Measurements from ENCODE around the gene CNOT2.

Gene CNOT2

DNA sequence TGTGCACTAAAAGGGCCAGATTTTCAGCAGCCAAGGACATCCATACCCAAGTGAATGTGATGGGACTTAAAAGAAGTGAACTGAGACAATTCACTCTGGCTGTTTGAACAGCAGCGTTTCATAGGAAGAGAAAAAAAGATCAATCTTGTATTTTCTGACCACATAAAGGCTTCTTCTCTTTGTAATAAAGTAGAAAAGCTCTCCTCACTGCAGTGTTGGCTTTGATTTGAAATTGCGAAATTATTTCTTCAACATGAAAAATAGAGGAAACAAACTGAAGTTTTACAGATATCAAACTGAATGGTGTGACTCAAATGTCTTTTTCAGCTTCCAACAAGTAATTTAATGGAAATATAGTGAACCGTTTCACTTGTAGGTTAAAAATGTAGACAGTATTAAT is 111.6 kb downstream of the CNOT2 start:
- Mint-ChIP-seq H3K4me3 (no peak overlapping the region), H3K27ac (no peak overlapping the region), H3K4me1 (ENCODE audit: low read depth) (peaks cover 20% of the 10 kb centered on the region), H3K27me3 (no peaks in the 10 kb centered on the region), H3K36me3 (peaks cover 5% of the 10 kb centered on the region), H3K9me3 (ENCODE audit: low read depth) (no peaks in the 10 kb centered on the region)

DNA sequence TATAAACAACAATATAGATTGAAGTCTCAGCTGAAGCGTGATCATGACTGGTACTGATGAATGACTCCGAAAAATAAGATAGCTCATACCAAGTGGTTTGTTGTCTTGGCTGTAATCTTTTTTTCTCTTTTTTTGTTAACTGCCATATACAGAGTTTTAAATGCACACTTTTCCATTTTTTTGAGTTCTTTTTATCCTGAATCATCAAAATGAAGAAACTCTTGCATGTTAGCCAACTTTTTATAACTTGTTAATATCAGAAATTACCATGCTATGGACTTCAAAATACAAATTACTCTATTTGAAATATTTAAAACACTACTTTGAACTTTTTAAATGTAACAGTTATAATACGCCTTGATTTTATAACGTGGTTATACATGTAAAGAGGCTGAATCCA is 112.7 kb downstream of the CNOT2 start:
- Mint-ChIP-seq H3K27ac (no peak overlapping the region), H3K4me3 (no peak overlapping the region), H3K4me1 (ENCODE audit: low read depth) (peaks cover 20% of the 10 kb centered on the region), H3K36me3 (peaks cover 5% of the 10 kb centered on the region), H3K27me3 (no peaks in the 10 kb centered on the region), H3K9me3 (ENCODE audit: low read depth) (no peaks in the 10 kb centered on the region)

DNA sequence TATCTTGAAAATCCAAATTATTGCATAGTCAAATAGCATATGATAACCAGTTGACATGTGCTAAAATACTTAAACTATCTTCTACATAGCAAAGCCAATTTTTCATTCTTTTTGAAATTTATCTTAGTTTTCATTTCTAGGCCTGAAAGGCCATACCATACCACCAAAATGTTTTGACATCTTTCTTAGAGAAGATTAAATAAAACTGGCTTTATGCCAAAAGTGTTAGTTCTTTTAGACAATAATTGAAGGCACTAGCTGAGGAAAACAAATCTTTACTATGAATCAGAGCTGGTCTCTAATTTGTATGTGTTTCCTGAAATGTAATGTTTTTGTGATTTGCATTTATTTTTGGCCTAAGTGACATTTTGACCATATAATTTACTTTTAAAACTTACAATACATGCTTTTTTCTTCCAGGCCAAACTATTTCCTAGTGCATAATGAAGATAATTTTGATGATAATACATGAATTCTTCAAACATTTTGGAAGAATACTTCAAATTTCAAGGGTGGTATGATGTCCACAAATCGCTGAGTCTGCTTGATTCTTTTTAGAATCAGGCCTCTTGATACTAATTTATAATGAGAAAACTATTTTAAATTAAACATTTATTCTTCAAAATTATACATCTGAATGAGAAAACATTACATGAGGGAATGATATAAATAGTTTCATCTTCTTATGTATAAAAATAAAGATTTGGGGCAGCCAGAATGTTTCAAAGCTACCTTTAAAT is 116.4 kb downstream of the CNOT2 start:
- no peaks in the 10 kb centered on the region for H3K27me3 Mint-ChIP-seq
- no peaks in the 10 kb centered on the region for H3K9me3 Mint-ChIP-seq (ENCODE audit: low read depth)
- H3K36me3 Mint-ChIP-seq, result peaks cover 2% of the 10 kb centered on the region
- peaks cover 13% of the 10 kb centered on the region for H3K4me1 Mint-ChIP-seq (ENCODE audit: low read depth)
- no peak overlapping the region for H3K27ac Mint-ChIP-seq
- no peak overlapping the region for H3K4me3 Mint-ChIP-seq

DNA sequence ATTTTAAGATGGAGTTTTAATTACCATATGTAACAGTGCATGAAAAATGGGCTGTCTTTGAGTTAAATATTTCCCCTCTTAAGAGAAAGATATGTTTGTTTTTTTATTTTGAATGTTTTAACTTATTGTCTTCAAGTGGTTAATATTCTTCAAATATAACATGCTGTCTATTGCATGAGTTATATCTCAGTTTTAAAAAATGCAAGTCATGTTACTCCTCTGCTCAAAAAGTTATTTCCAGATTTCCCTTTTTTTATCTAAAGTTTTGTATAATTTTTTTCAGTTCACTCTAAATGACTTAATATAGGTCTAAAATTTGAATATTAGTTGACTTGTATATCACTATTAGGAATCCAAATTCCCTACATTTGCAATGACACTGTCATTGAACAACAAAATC is 117.0 kb downstream of the CNOT2 start:
- Mint-ChIP-seq H3K9me3 (ENCODE audit: low read depth) (no peaks in the 10 kb centered on the region), H3K4me3 (no peak overlapping the region), H3K36me3 (peaks cover 2% of the 10 kb centered on the region), H3K27ac (no peak overlapping the region), H3K4me1 (ENCODE audit: low read depth) (peaks cover 14% of the 10 kb centered on the region), H3K27me3 (no peaks in the 10 kb centered on the region)

DNA sequence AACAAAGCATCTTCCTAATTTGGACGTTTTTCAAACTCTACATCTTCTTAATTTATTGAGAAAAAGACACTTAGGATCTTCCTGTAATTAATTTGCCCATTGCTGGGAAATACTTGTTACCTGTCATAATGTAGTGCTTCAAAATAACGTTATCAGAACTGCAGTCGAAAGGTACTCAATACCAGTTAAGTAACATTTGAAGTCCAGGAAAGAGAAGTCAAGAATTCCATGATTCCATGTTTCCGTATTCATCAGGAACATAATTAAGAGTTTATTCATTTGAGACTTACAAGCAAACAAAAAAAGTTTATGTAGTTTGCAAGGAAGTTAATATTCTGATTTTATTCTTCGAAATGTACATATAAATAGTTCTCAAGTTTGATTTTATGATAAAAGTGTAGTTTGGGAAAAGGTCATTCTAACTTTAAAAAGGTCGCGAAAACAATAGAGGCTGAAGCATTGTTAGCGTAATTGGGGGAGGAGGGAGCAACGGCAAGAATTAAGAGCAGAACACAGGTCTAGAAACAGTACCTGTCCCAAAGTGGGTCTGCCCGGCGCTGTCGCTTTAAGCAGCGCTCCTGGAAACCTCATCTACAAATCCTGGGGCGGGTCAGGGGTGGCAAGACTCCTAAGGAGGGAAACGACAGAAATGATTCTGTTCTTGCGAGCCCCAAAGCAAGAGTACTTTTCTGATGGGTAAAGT is 121.6 kb downstream of the CNOT2 start:
- no peaks in the 10 kb centered on the region for H3K36me3 Mint-ChIP-seq
- H3K9me3 Mint-ChIP-seq (ENCODE audit: low read depth), result no peaks in the 10 kb centered on the region
- H3K27me3 Mint-ChIP-seq, result no peaks in the 10 kb centered on the region
- H3K4me1 Mint-ChIP-seq (ENCODE audit: low read depth), result peaks cover 29% of the 10 kb centered on the region
- peak overlapping the region; percentile 85 for H3K4me3 Mint-ChIP-seq
- H3K27ac Mint-ChIP-seq, result no peak overlapping the region

DNA sequence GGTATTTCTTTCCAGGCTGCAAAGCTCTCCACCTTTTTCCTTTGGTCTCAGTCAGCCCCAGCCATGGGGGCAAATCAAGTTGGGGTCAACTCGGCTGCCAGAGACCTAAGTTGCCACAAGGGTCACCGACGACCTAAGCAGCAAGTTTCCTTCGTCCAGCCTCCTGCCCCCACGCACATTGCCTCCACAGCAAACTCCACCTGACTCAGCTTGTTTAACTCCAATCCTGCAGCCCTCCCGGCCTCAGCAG is 122.1 kb downstream of the CNOT2 start:
- Mint-ChIP-seq H3K27ac (no peak overlapping the region), H3K9me3 (ENCODE audit: low read depth) (no peaks in the 10 kb centered on the region), H3K36me3 (no peaks in the 10 kb centered on the region), H3K27me3 (no peaks in the 10 kb centered on the region), H3K4me1 (ENCODE audit: low read depth) (peaks cover 30% of the 10 kb centered on the region), H3K4me3 (peak overlapping the region; percentile 85)

DNA sequence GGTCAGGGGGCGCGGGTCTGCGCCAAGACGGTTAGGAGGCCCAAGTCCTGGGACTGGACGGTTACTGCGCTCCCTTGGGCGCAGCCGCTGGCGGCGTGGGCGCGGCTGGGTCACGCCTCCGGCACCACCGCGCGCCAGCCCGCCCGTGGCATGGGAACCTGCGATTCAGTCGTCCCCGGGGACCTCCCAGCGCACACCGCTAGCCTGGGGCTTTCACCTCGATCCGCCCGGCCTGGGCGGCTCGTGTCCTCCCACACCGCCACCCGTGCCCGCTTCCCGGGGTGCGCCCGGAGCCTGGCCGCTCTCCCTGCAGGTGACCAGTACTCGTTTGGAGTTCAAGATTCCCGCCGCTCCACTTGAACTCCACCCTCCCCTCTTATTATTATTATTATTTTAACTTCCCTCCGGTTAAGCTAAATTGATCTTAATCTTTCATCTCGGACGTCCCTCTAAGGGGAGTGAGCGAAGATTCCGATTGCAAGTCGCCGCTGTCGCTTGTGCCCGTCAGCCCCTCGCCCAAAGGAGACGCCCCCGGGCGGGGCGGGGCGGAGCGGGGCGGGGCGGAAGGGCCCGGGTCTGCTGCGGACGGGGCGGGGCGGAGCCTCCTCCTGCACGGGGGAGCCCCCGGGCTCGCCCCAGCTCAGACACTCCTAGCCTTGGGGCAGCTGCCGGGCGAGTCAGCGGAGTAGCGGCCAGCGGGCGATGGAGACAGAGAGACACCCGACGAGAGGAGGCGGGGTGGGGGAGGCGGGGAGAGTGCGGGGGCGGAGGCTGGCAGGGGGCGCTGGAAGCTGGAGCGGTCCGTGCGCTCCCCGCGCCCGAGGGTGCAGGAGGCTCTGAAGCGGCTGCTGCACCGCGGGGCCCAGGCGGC is 122.7 kb downstream of the CNOT2 start, which contains the start of gene KCNMB4:
Gene KCNMB4, plus strand, starts transcription at position 643 of the 871 bp plus-strand sequence. CDS start 445 bp downstream, outside the sequence.
- Mint-ChIP-seq H3K4me1 (ENCODE audit: low read depth) (peaks cover 30% of the 10 kb centered on the region), H3K4me3 (peak within 1 kb of the TSS; percentile 93), H3K27me3 (no peaks in the 10 kb centered on the region), H3K27ac (peak within 1 kb of the TSS; percentile 58), H3K36me3 (no peaks in the 10 kb centered on the region), H3K9me3 (ENCODE audit: low read depth) (no peaks in the 10 kb centered on the region)

DNA sequence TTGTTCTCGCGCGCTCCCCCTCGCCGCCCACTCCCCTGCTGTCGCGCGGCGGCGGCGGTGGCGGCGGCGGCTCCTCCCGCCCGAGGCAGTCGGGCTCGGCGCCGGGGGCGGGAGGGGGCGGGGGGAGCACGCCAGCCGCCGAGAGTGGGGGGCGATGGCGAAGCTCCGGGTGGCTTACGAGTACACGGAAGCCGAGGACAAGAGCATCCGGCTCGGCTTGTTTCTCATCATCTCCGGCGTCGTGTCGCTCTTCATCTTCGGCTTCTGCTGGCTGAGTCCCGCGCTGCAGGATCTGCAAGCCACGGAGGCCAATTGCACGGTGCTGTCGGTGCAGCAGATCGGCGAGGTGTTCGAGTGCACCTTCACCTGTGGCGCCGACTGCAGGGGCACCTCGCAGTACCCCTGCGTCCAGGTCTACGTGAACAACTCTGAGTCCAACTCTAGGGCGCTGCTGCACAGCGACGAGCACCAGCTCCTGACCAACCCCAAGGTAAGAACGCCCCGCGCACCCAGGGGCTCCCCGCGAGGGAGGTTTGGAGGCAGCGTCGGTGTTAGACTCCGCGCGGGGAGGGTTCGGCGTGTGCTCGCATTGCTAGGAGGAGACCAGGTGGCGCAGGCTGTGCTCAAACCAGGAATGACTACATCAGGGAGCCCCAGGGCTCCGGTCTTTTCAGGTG is 123.5 kb downstream of the CNOT2 start:
- Mint-ChIP-seq H3K4me1 (ENCODE audit: low read depth) (peaks cover 30% of the 10 kb centered on the region), H3K4me3 (peak overlapping the region; percentile 93), H3K27me3 (no peaks in the 10 kb centered on the region), H3K36me3 (peaks cover 2% of the 10 kb centered on the region), H3K9me3 (ENCODE audit: low read depth) (no peaks in the 10 kb centered on the region), H3K27ac (peak overlapping the region; percentile 58)

DNA sequence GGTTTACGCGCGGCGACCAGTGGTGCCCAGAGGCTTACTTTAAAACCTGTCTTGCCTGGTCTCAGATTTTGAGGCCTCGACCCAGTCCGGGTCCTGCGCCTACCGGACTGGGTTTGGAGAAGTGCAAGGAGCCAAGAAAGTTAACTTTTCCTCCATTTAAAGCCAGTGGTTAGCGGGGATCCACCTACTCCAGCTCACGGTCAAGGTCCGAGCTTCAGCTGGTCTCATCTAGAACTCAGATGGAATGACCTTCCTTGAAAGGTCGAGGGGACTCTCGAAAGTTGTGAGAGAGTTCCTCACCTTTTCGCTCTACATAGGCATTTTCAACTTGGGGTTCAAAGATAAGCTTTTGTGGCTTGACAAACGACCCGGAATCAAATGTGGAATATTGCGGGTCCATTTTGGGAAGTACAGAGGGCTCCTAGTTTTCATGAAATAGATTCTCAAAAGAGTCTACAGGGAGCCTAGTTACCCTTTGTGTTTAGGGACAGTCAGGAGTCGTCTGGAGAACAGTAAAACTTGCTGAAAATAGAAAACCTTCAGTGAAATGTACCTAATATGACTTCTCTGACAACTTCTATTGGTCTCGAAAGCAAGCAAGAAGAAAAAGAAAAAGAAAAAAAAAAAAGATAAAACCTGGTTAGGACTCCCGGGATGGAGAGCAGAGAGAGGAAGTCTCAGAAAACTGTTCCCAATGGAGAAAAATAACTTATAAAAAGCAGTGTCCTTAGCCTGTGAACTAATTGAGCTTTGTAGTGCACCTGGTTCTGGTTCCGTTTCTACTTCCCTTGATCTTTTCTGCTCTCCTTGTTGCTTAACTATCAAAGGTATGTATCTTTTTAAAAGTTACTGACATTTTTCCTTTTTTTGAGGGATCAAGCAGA is 124.3 kb downstream of the CNOT2 start:
- peak overlapping the region; percentile 93 for H3K4me3 Mint-ChIP-seq
- peaks cover 5% of the 10 kb centered on the region for H3K36me3 Mint-ChIP-seq
- H3K4me1 Mint-ChIP-seq (ENCODE audit: low read depth), result peaks cover 30% of the 10 kb centered on the region
- no peaks in the 10 kb centered on the region for H3K9me3 Mint-ChIP-seq (ENCODE audit: low read depth)
- H3K27ac Mint-ChIP-seq, result peak overlapping the region; percentile 58
- no peaks in the 10 kb centered on the region for H3K27me3 Mint-ChIP-seq

DNA sequence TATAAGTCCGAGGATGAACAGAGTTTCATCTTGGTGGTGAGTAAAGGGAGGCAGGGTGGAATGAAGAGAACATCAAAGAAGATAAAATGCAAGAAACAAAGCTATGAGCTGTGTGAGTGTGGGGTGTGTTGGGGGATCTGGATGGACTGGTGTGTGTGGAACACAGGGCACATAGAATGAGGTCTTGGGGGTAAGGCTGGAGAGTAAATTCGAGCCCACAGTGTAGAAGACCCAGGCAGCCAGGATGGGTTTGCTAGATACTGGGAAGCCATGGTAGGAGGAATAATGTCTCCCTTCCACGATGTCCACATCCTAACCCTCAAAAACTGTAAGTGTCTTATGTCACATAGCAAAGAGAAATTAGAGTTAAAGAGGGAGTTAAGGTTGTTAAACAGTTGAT is 129.6 kb downstream of the CNOT2 start:
- Mint-ChIP-seq H3K27me3 (no peaks in the 10 kb centered on the region), H3K36me3 (peaks cover 12% of the 10 kb centered on the region), H3K4me1 (ENCODE audit: low read depth) (peaks cover 4% of the 10 kb centered on the region), H3K9me3 (ENCODE audit: low read depth) (no peaks in the 10 kb centered on the region), H3K27ac (no peak overlapping the region), H3K4me3 (no peak overlapping the region)

DNA sequence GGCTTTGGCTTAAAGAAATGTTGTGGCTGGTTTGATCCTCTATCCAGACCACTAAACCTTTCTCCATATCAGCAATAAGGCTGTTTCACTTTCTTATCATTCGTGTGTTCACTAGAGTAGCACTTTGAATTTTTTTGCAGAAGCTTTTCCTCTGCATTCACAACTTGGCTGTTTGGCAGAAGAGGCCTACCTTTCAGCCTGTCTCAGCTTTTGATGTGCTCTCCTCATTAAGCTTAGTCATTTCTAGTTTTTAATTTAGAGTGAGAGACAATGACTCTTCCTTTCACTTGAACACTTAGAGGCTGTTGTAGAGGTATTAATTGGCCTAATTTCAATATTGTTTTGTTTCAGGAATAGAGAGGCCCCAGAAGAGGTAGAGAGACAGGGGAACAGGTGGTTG is 136.6 kb downstream of the CNOT2 start:
- Mint-ChIP-seq H3K9me3 (ENCODE audit: low read depth) (peaks cover 3% of the 10 kb centered on the region), H3K36me3 (peaks cover 13% of the 10 kb centered on the region), H3K4me3 (no peak overlapping the region), H3K27me3 (no peaks in the 10 kb centered on the region), H3K4me1 (ENCODE audit: low read depth) (peaks cover 9% of the 10 kb centered on the region), H3K27ac (no peak overlapping the region)

DNA sequence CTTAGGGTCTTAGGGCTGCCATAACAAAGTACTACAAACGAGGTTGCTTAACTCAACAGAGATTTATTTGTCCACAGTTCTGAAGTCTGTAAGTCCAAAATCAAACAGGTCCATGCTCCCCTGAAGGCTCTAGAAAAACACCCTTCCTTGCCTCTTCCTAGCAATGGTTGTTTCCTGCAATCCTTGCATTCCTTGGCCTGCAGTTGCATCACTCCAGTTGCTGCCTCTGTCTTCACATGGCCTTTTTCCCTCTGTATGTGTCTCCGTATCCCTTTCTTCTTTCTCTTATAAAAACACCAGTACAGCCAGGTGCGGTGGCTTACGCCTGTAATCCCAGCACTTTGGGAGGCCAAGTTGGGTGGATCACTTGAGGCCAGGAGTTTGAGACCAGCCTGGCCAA is 140.3 kb downstream of the CNOT2 start:
- Mint-ChIP-seq H3K4me1 (ENCODE audit: low read depth) (peaks cover 9% of the 10 kb centered on the region), H3K27me3 (no peaks in the 10 kb centered on the region), H3K9me3 (ENCODE audit: low read depth) (peaks cover 3% of the 10 kb centered on the region), H3K36me3 (peaks cover 14% of the 10 kb centered on the region), H3K27ac (no peak overlapping the region), H3K4me3 (no peak overlapping the region)

DNA sequence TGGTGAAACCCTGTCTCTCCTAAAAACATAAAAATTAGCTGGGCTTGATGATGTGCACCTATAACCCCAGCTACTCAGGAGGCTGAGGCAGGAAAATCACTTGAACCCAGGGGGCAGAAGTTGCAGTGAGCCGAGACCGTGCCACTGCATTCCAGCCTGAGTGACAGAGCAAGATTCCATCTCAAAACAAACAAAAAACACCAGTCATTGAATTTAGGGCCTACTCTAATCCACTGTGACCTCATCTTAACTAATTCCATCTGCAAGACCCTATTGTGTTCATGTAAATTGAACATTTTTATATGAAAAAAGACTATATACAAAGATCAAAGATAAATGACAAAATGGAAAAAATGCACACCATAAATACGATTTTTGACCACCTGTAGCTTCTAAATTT is 140.7 kb downstream of the CNOT2 start:
- H3K4me1 Mint-ChIP-seq (ENCODE audit: low read depth), result peaks cover 9% of the 10 kb centered on the region

DNA sequence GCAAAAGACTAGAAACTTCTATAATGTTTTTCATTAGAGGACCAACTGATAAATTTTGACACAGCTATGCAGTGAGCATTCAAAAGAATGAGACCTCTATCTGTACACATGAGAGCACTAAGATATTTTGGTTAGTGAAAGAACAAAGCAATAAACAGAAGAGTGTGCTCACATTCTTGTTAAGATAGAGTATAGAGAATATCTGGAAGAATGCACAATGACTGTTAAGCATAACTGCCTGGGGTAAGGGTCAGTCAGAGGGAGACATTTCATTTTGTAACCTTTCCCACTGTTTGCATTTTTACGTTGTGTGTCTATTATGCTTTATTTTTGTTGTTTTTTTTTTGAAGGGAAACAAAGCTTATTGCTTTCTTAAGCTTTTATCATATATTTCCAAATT is 143.5 kb downstream of the CNOT2 start:
- Mint-ChIP-seq H3K27ac (no peak overlapping the region), H3K27me3 (no peaks in the 10 kb centered on the region)

More for the DNA sequence above, 140.7 kb downstream of the CNOT2 start:
- no peak overlapping the region for H3K4me3 Mint-ChIP-seq
- no peaks in the 10 kb centered on the region for H3K27me3 Mint-ChIP-seq
- H3K36me3 Mint-ChIP-seq, result peaks cover 14% of the 10 kb centered on the region
- peaks cover 3% of the 10 kb centered on the region for H3K9me3 Mint-ChIP-seq (ENCODE audit: low read depth)
- H3K27ac Mint-ChIP-seq, result no peak overlapping the region

More for the DNA sequence above, 143.5 kb downstream of the CNOT2 start:
- Mint-ChIP-seq H3K4me1 (ENCODE audit: low read depth) (no peaks in the 10 kb centered on the region), H3K36me3 (peaks cover 10% of the 10 kb centered on the region), H3K9me3 (ENCODE audit: low read depth) (no peaks in the 10 kb centered on the region), H3K4me3 (no peak overlapping the region)
